ENCODE measurements around the gene SPATA12. TPM values are rescaled to one million over a fixed set of nuclear protein-coding genes. Genes with fewer than 3 reads are reported as not detected.

Gene SPATA12
- total RNA-seq, 1 donor, result 0.09 TPM

DNA sequence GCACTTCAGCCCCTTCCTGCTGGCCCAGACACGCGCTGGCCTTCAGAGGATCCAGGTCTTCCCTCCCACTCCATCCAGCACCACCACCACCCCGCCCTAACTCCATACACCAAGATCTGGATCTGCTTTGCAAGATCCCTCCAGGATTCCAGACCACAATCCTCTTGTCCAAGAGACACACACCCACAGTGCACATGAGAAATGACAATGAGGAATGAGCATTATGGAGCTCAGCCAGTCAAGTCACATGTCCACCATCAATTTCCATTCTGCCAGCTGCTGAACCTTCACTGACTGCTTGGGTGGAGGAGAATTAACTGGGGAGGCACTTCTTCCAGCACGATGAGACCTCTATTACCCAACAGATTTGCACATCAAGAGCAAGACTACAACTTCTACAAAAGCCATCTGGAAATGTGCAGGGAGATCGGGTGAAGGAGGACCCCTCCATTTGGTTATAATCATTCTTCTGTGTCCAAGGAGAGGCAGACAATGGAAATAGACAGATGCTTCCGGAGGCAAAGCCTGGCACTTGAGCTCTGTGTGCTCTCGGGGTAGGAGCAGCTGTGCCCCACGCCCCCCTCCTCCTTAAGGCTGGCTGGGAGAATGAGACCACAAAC, 12.3 kb upstream of the SPATA12 start:
- TF ChIP-seq, protein P1, sequence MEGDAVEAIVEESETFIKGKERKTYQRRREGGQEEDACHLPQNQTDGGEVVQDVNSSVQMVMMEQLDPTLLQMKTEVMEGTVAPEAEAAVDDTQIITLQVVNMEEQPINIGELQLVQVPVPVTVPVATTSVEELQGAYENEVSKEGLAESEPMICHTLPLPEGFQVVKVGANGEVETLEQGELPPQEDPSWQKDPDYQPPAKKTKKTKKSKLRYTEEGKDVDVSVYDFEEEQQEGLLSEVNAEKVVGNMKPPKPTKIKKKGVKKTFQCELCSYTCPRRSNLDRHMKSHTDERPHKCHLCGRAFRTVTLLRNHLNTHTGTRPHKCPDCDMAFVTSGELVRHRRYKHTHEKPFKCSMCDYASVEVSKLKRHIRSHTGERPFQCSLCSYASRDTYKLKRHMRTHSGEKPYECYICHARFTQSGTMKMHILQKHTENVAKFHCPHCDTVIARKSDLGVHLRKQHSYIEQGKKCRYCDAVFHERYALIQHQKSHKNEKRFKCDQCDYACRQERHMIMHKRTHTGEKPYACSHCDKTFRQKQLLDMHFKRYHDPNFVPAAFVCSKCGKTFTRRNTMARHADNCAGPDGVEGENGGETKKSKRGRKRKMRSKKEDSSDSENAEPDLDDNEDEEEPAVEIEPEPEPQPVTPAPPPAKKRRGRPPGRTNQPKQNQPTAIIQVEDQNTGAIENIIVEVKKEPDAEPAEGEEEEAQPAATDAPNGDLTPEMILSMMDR (IDR thresholded peaks at IDR 0.05; ENCODE audit: insufficient read depth, low read length), result no peak
- DNase-seq (ENCODE audit: low read depth), result peak; percentile 99
- peak overlapping the region; percentile 22 for H3K4me3 ChIP-seq (ENCODE audit: low read depth, low read length)

DNA sequence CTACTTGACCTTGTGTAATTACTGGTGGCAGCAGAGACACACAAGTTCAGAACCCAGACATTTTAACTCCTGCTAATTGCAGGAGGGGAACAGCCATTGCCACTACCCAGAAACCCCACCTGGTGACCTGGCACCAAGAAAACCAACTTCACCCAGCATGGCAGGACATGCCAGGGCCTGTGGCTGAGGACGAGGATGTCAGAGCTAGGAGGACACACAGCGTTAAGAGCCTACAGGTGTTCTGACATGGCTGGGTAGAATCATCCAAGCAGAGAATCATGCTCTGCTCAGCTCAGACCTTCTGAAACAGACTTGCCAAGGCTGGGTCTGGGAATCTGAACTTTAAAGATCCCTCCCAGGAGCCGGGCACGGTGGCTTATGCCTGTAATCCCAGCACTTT, 11.7 kb upstream of the SPATA12 start:
- no peak for DNase-seq (ENCODE audit: low read depth)
- no peak overlapping the region for H3K4me3 ChIP-seq (ENCODE audit: low read depth, low read length)
- TF ChIP-seq, protein P1 (IDR thresholded peaks at IDR 0.05; ENCODE audit: insufficient read depth, low read length), result no peak

DNA sequence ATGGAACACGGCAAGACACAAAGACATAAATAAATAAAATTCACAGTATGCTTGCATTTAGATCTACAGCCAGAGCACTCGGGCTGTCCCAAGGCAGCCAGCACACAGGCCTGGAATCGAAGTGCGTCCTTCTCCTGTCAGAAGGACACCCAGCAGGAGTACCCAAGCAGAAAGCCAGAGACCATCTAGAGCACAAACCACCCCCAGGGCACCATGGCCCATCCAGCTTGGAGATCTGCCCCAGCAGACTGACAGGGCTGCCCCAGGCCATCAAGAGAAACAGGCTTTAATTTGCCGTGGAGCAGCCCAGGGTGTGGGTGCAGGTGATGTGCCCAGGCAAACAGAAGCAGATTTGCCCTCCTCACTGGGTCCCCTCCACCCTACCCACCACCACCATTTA, 7.8 kb upstream of the SPATA12 start:
- H3K4me3 ChIP-seq (ENCODE audit: low read depth, low read length), result no peak overlapping the region
- DNase-seq (ENCODE audit: low read depth), result no peak
- TF ChIP-seq, protein P1 (IDR thresholded peaks at IDR 0.05; ENCODE audit: insufficient read depth, low read length), result no peak

DNA sequence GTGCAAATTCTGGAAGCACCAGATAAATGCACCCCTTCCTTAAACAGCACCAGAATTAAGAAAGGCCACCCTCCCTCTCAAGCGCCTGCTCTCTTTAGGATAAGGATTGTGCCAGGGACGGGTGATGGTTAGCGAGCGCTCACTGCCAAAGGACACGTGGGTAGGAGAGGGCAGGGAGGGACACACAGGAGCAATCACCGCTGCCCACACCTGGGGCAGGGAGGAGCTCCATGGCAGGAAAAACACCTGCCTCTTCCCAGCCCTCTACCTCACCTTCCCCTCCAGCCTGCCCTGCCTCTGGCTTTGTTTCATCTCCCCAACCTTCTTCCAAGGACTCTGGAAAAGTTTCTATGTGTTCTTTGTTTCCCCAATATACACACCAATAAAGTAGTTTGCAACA, 7.3 kb upstream of the SPATA12 start:
- TF ChIP-seq, protein P1 (IDR thresholded peaks at IDR 0.05; ENCODE audit: insufficient read depth, low read length), result no peak
- DNase-seq (ENCODE audit: low read depth), result no peak
- no peak overlapping the region for H3K4me3 ChIP-seq (ENCODE audit: low read depth, low read length)

DNA sequence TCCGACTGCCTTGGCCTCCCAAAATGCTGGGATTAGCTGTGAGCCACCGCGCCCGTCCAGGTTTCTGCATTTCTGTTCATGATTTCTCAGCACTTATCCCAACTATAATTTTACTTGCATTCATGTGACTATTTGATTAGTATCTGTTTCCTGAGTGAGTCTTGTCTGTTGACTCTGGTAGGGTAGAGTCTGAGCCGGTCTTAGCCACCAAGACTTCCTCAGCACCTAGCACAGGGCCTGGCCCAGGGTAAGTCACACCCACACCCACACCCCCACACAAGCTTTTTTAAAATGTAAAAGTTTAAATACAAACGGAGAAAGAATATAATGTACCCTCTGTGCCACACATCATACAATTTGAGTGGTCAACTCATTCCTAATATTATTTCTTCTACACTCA, 3.1 kb upstream of the SPATA12 start:
- TF ChIP-seq, protein P1 (IDR thresholded peaks at IDR 0.05; ENCODE audit: insufficient read depth, low read length), result no peak
- no peak for DNase-seq (ENCODE audit: low read depth)
- no peak overlapping the region for H3K4me3 ChIP-seq (ENCODE audit: low read depth, low read length)

DNA sequence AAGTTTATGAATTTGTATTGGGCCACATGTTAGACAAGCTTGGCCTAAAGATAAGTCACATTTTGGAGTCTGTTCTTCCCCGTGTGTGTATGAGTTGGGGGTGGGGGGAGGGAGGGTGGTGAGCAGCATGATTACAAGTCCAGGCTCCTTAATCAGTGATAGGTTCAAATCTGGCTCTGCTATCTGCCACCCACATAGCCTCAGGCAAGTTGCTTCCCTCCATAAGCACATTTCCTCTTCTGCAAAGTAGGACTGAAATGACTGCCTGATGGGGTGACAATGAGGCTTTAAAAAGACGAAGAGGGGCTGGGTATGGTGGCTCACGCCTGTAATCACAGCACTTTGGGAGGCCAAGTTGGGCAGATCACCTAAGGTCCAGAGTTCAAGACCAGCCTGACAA, 1.1 kb upstream of the SPATA12 start:
- no peak for DNase-seq (ENCODE audit: low read depth)
- no peak overlapping the region for H3K4me3 ChIP-seq (ENCODE audit: low read depth, low read length)

More for the DNA sequence above, 1.1 kb upstream of the SPATA12 start:
- TF ChIP-seq, protein P1 (IDR thresholded peaks at IDR 0.05; ENCODE audit: insufficient read depth, low read length), result no peak

All from fibroblast of the aortic adventitia (primary cell).